HG03045 (cell line): ENCODE measurements around the gene PRR5.

Experiments
- ATAC-seq: cut with Tn5 transposase; IDR thresholded peaks from one replicate; pipeline ENCODE4 v1.9.1; 2021; ENCODE audit warnings: mild to moderate bottlenecking, moderate library complexity; ENCODE audit not compliant: unreplicated experiment

Gene PRR5

DNA sequence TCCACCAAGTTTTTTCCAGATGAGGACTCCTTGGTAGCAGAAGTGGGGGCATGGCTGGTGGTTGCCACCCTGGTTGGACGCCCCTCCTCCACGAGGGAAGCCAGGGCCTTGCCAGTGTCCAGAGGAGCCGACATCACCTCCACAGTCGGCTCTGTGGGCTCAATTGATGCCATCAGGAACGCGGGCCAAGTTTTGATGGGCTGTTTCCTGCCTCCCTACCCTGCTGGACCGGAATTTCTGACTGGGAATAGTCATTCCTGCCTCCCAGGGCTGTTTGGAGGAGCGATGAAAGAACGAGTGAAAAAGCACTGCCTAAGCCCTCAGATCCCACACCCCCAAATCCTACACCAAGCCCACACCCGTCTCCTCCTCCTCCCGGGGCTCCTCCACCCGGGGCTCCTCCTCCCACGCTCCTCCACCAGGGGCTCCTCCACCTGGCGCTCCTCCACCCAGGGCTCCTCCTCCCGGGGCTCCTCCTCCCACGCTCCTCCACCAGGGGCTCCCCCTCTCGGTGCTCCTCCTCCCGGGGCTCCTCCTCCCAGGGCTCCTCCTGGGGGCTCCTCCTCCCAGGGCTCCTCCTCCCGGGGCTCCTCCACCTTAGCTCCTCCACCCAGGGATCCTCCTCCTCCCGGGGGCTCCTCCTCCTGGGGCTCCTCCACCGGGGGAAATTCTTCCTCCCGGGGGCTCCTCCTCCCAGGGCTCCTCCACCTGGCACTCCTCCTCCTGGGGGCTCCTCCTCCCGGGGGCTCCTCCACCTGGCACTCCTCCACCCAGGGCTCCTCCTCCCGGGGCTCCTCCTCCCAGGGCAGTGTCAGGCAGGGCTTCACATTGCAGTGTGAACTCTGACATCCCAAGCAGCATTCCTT lies 10.0 kb upstream of the PRR5 start:
- ATAC-seq: no peak

DNA sequence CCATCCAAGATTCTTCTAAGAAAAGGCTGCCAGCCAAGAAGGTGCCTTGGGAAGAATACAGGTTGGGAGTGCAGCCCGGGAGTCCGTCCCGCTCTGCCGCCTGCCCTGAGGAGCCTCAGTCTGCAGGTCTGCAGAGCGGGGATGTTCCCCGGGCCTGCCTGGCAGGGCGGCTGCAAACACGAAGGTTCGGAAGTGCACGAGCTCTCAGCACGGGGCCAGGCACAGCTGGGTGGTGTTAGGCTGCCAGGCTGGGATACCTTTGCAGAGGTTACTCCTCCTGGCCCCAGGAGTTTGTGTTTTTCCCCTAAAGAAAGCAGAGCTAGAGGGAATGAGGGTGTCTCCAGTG lies 9.4 kb upstream of the PRR5 start:
- ATAC-seq: no peak

- no peak for ATAC-seq
These were observed 8.9 kb upstream of the PRR5 start for GRCh38 chr22:44693145-44693544.

GRCh38 chr22:44693756-44694155 lies 8.2 kb upstream of the PRR5 start:
- no peak for ATAC-seq

- no peak for ATAC-seq
These were observed 4.4 kb upstream of the PRR5 start for GRCh38 chr22:44697423-44698141.

GRCh38 chr22:44698531-44699421 lies 3.2 kb upstream of the PRR5 start:
- ATAC-seq: no peak

GRCh38 chr22:44700456-44700855 lies 1.5 kb upstream of the PRR5 start:
- ATAC-seq: no peak

GRCh38 chr22:44701187-44701790 lies 715 bp upstream of the PRR5 start:
- no peak for ATAC-seq

- ATAC-seq: peak; percentile 13
These were observed 635 bp downstream of the PRR5 start for GRCh38 chr22:44702479-44703198.

GRCh38 chr22:44703255-44703870 lies 1.4 kb downstream of the PRR5 start:
- no peak for ATAC-seq

GRCh38 chr22:44704159-44705021 lies 2.4 kb downstream of the PRR5 start:
- ATAC-seq: no peak

GRCh38 chr22:44705022-44705297 lies 3.0 kb downstream of the PRR5 start:
- no peak for ATAC-seq

- ATAC-seq: no peak
These were observed 4.5 kb downstream of the PRR5 start for GRCh38 chr22:44706488-44706887.

- ATAC-seq: no peak
These were observed 5.2 kb downstream of the PRR5 start for GRCh38 chr22:44707178-44707577.

DNA sequence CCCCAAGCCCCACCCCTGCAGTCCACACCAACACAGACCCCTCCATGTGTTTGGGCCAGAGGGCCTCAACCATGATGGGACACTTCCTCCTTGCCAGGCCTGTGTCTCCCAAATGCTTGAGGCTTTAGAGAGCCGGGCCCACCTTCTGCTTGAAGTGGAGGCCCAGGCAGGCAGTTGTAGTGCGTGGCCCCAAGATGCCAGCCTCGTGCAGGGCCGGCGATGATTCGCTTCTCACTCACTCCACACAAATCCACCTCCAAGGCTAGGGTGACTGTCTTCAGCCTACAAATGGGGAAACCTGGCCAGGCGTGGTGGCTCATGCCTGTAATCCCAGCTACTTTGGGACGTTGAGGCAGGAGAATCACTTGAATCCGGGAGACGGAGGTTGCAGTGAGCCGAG lies 5.7 kb downstream of the PRR5 start:
- ATAC-seq: no peak

- no peak for ATAC-seq
These were observed 7.9 kb downstream of the PRR5 start for GRCh38 chr22:44709881-44710392.

GRCh38 chr22:44710474-44711240 lies 8.7 kb downstream of the PRR5 start:
- ATAC-seq: no peak

DNA sequence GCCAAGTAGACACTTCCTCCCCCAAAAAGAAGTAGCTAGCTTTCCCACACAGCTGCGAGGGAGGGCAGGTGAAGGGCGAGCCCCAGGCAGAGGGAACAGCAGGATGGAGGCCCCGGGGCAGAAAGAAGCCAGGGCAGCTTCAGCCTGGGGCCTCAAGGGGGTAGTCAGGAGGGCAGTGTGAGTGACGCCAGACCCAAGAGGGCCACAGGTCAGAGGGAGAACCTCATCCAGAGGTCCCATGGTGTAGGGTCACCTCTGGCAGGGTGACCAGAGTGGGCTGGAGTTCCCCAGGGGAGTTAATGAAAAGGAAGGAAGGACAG lies 9.2 kb downstream of the PRR5 start:
- no peak for ATAC-seq
